A549 (cell line): ENCODE data around the gene SLC16A12. TPM values are rescaled to one million over a fixed set of nuclear protein-coding genes. Genes with fewer than 3 reads are reported as not detected.

Source experiments
- ATAC-seq, 2 experiments: fragments of 200-7000 bp in 1 of 2; fragments of >200 bp in 1 of 2; cut with Nextera tagmentation in 1 of 2; cut with Tn5 transposase in 1 of 2; 3 replicates each; pipeline versions ENCODE4 v1.8.0 to v1.9.1; 2018 to 2020; ENCODE audit warnings: mild to moderate bottlenecking in 1 of 2, moderate library complexity in 1 of 2
- CTCF ChIA-PET: fragments of 300-600 bp; sonication (Branson Sonifier 250); formaldehyde crosslinking; extraction: SDS; loops from one replicate; lab custom pipeline; 2021; ENCODE audit warnings: antibody characterized with exemption, inconsistent platforms; lab: Yijun Ruan, JAX
- POLR2A ChIA-PET: fragments of 350-600 bp; formaldehyde crosslinking; extraction: SDS; loops from one replicate; lab custom pipeline; 2021; ENCODE audit warnings: antibody characterized with exemption, inconsistent platforms; lab: Yijun Ruan, JAX
- DNase-seq, 2 experiments: peaks; one replicate each; pipeline versions ENCODE4 v3.0.0 to v3.0.0-alpha.2; 2011 to 2016; ENCODE audit warnings: low read depth in 1 of 2, low spot score in 1 of 2
- FAIRE-seq: peaks from 2 replicates; lab custom pipeline; 2011; peaks lifted over from hg19 to GRCh38; lab: Jason Lieb, UNC
- H3K27ac ChIP-seq, 2 experiments: fragments of >200 bp; sonication (Bioruptor Twin); formaldehyde crosslinking; 3 replicates each; pipeline ENCODE4 v1.5.1; 2016 to 2017
- H3K4me1 ChIP-seq: fragments of >200 bp; sonication (Bioruptor Twin); formaldehyde crosslinking; 3 replicates; pipeline ENCODE4 v1.6.1; 2016
- H3K4me2 ChIP-seq: fragments of >200 bp; sonication (Bioruptor Twin); formaldehyde crosslinking; 3 replicates; pipeline ENCODE4 v1.6.1; 2016
- H3K4me3 ChIP-seq: fragments of >200 bp; sonication (Bioruptor Twin); formaldehyde crosslinking; 3 replicates; pipeline ENCODE4 v1.5.1; 2016
- H3K9me3 ChIP-seq: fragments of >200 bp; sonication (Bioruptor Twin); formaldehyde crosslinking; 3 replicates; pipeline ENCODE4 v1.6.1; 2016
- BCL3 ChIP-seq: fragments of >200 bp; sonication (Bioruptor Twin); formaldehyde crosslinking; IDR thresholded peaks from 3 replicates; pipeline ENCODE4 v1.6.1; 2016
- BHLHE40 ChIP-seq: IDR thresholded peaks from 2 replicates; pipeline ENCODE4 v1.6.1; 2012; ENCODE audit warnings: low read depth, low read length, inconsistent platforms
- CBX2 ChIP-seq: fragments of 200-600 bp; sonication (generic); IDR thresholded peaks from 2 replicates; pipeline ENCODE4 v1.6.1; 2016; ENCODE audit warnings: low read depth, mild to moderate bottlenecking, borderline replicate concordance
- CBX8 ChIP-seq: fragments of 200-600 bp; sonication (generic); IDR thresholded peaks from 2 replicates; pipeline ENCODE4 v1.6.1; 2016
- CTCF ChIP-seq: fragments of >200 bp; sonication (Bioruptor Twin); formaldehyde crosslinking; IDR thresholded peaks from 3 replicates; pipeline ENCODE4 v1.5.1; 2016
- FOSB ChIP-seq: fragments of 250-450 bp; sonication (Bioruptor Pico); IDR thresholded peaks from 2 replicates; pipeline ENCODE4 v1.5.0; 2020; ENCODE audit warnings: mild to moderate bottlenecking, moderate library complexity
- HDAC2 ChIP-seq: fragments of 200-600 bp; sonication (generic); IDR thresholded peaks from 2 replicates; pipeline ENCODE4 v1.6.1; 2016
- HOXA7 ChIP-seq: fragments of 250-450 bp; sonication (Bioruptor Pico); IDR thresholded peaks from 2 replicates; pipeline ENCODE4 v1.5.0; 2020; ENCODE audit warnings: mild to moderate bottlenecking, moderate library complexity
- JUN ChIP-seq, 2 experiments: fragments of >200 bp; sonication (Bioruptor Twin); formaldehyde crosslinking; IDR thresholded peaks; 2 replicates in 1 of 2; 3 replicates in 1 of 2; pipeline ENCODE4 v1.6.1; 2016 to 2017
- JUNB ChIP-seq: fragments of >200 bp; sonication (Bioruptor Twin); formaldehyde crosslinking; IDR thresholded peaks from 2 replicates; pipeline ENCODE4 v1.6.1; 2016
- KDM1A ChIP-seq: fragments of 200-600 bp; sonication (generic); IDR thresholded peaks from 2 replicates; pipeline ENCODE4 v1.6.1; 2016; ENCODE audit warnings: low read depth, mild to moderate bottlenecking
- KDM5A ChIP-seq: fragments of 200-600 bp; sonication (generic); IDR thresholded peaks from 2 replicates; pipeline ENCODE4 v1.6.1; 2016; ENCODE audit warnings: antibody characterized with exemption, mild to moderate bottlenecking
- MAFK ChIP-seq: fragments of 450-650 bp; IDR thresholded peaks from 2 replicates; pipeline ENCODE4 v1.6.1; 2014; ENCODE audit not compliant: partially characterized antibody
- NPAS2 ChIP-seq: fragments of 250-450 bp; sonication (Bioruptor Pico); IDR thresholded peaks from 2 replicates; pipeline ENCODE4 v1.8.0; 2022; ENCODE audit warnings: mild to moderate bottlenecking, moderate library complexity, borderline replicate concordance
- POLR2A ChIP-seq: IDR thresholded peaks from 2 replicates; pipeline ENCODE4 v1.6.1; 2012; ENCODE audit warnings: mild to moderate bottlenecking, low read length
- POLR2AphosphoS2 ChIP-seq: conservative IDR thresholded peaks from 2 replicates; pipeline ENCODE4 v1.6.1; 2012; ENCODE audit warnings: low read length, improper control_type of control experiment, inconsistent platforms
- RARB ChIP-seq: fragments of 250-450 bp; sonication (Bioruptor Pico); IDR thresholded peaks from 2 replicates; pipeline ENCODE4 v1.8.0; 2021; ENCODE audit warnings: mild to moderate bottlenecking, moderate library complexity
- RCOR1 ChIP-seq: fragments of 150-350 bp; IDR thresholded peaks from 2 replicates; pipeline ENCODE4 v1.6.1; 2014; ENCODE audit warnings: antibody characterized with exemption, low read length, low read depth
- RNF2 ChIP-seq: fragments of 200-600 bp; sonication (generic); IDR thresholded peaks from 2 replicates; pipeline ENCODE4 v1.6.1; 2016; ENCODE audit warnings: low read depth, mild to moderate bottlenecking, antibody characterized with exemption, moderate library complexity, borderline replicate concordance
- SMC3 ChIP-seq: fragments of >200 bp; sonication (Bioruptor Twin); formaldehyde crosslinking; IDR thresholded peaks from 3 replicates; pipeline ENCODE4 v1.6.1; 2018; ENCODE audit warnings: inconsistent platforms
- SREBF2 ChIP-seq: fragments of 450-650 bp; IDR thresholded peaks from 2 replicates; pipeline ENCODE4 v1.6.1; 2014; ENCODE audit warnings: mild to moderate bottlenecking, moderate library complexity
- TFCP2L1 ChIP-seq: fragments of 250-450 bp; sonication (Bioruptor Pico); IDR thresholded peaks from 2 replicates; pipeline ENCODE4 v1.5.0; 2021; ENCODE audit warnings: mild to moderate bottlenecking
- TP53 ChIP-seq: fragments of 250-450 bp; sonication (Bioruptor Pico); IDR thresholded peaks from 2 replicates; pipeline ENCODE4 v1.5.0; 2021; ENCODE audit warnings: mild to moderate bottlenecking, moderate library complexity
- USF2 ChIP-seq: fragments of 450-650 bp; IDR thresholded peaks from 2 replicates; pipeline ENCODE4 v1.6.1; 2014; ENCODE audit warnings: antibody characterized with exemption
- ZFP36 ChIP-seq: fragments of 450-650 bp; IDR thresholded peaks from 2 replicates; pipeline ENCODE4 v1.6.1; 2014; ENCODE audit warnings: borderline replicate concordance; ENCODE audit not compliant: partially characterized antibody
- ZNF302 ChIP-seq: fragments of 250-450 bp; sonication (Bioruptor Pico); IDR thresholded peaks from 2 replicates; pipeline ENCODE4 v1.9.0; 2021; ENCODE audit warnings: inconsistent platforms, mild to moderate bottlenecking, moderate library complexity
- WGBS: methylation state at CpG from one replicate; pipeline ENCODE4 v1.1.6; 2017; ENCODE audit errors: missing lambda C conversion rate; 5-methylcytosine and 5-hydroxymethylcytosine counted together
- polyA plus RNA-seq, 4 experiments: library from polyadenylated mRNA; depleted of rRNA in 3 of 4; stranded (reverse); fragments of >200 nt; fragmentation: RNase III in 1 of 4; extraction: RNeasy Plus Mini Kit Qiagen cat#74134 plus additional on column Dnase treatment in 1 of 4; gene quantifications; 2 replicates in 3 of 4; 3 replicates in 1 of 4; pipeline ENCODE4 v1.2.3, GENCODE V29; 2011 to 2017

Gene SLC16A12
- polyA plus RNA-seq, 2 of the 4 experiments (the other 2 are of a cell fraction): 0.14 to 0.19 TPM

GRCh38 chr10:89575031-89575430 is 39.6 kb upstream of the SLC16A12 start:
- ATAC-seq: no peak
- H3K4me3 ChIP-seq: no peak overlapping the region
- TF ChIP-seq SREBF2: no peak
- TF ChIP-seq NPAS2: no peak
- TF ChIP-seq JUNB: no peak
- no peak for TF ChIP-seq KDM1A
- TF ChIP-seq HDAC2: no peak
- TF ChIP-seq, all 56 proteins: peak for 0
- ChIA-PET POLR2A (no interaction called here), CTCF (interaction anchor here (1.0 kb wide), 1 partner anchor 10 kb away, joined by 4 read pairs; no protein-coding TSS in a partner anchor)
- no peaks in the 10 kb centered on the region for H3K9me3 ChIP-seq
- DNase-seq (no peak), FAIRE-seq (peak; percentile 7)
- H3K4me1 ChIP-seq: peaks cover 11% of the 10 kb centered on the region; the same call in 1 of the 3 replicates
- peak overlapping the region; percentile 17; the same call in 1 of the 3 replicates for H3K4me2 ChIP-seq
- H3K27ac ChIP-seq: no peak overlapping the region

- FAIRE-seq (no peak), ATAC-seq (no peak), DNase-seq (no peak)
- Histone ChIP-seq H3K4me1 (peaks cover 11% of the 10 kb centered on the region; the same call in 1 of the 3 replicates), H3K9me3 (no peaks in the 10 kb centered on the region), H3K4me3 (no peak overlapping the region), H3K27ac (no peak overlapping the region), H3K4me2 (no peak overlapping the region)
- ChIA-PET POLR2A (no interaction called here), CTCF (interaction anchor here (1.0 to 1.2 kb wide), 2 partner anchors 10 to 108 kb away, joined by 3 to 4 read pairs; no protein-coding TSS in a partner anchor)
- WGBS: 59% methylated on average over 1 of the region's 1 CpG
- TF ChIP-seq MAFK (no peak), SREBF2 (no peak), BHLHE40 (no peak), RARB (no peak), KDM1A (no peak), CBX8 (no peak), RNF2 (no peak), CBX2 (no peak), HOXA7 (no peak), ZFP36 (no peak), SMC3 (no peak), JUNB (no peak), TFCP2L1 (CRISPR knock-in tag) (no peak)
Observed at GRCh38 chr10:89574368-89574767, 39.0 kb upstream of the SLC16A12 start.

- DNase-seq: no peak
- H3K4me3 ChIP-seq: no peak overlapping the region
- no peak overlapping the region for H3K4me2 ChIP-seq
- 53% methylated on average over 3 of the region's 3 CpGs for WGBS
- H3K4me1 ChIP-seq: no peaks in the 10 kb centered on the region
- no peak overlapping the region for H3K27ac ChIP-seq
- FAIRE-seq: no peak
- ChIA-PET POLR2A (no interaction called here), CTCF (interaction anchor here (1.3 to 3.0 kb wide), 3 partner anchors 101 to 141 kb away, joined by 3 to 16 read pairs (median 10); no protein-coding TSS in a partner anchor)
- no peaks in the 10 kb centered on the region for H3K9me3 ChIP-seq
- ATAC-seq: no peak
- no peak for TF ChIP-seq JUNB
- no peak for TF ChIP-seq CTCF
- no peak for TF ChIP-seq FOSB (CRISPR knock-in tag)
- no peak for TF ChIP-seq POLR2AphosphoS2
Observed at GRCh38 chr10:89567576-89568245, 32.3 kb upstream of the SLC16A12 start.

- CTCF ChIA-PET: interaction anchor here (2.4 to 3.0 kb wide), 2 partner anchors 101 to 141 kb away, joined by 10 to 16 read pairs; no protein-coding TSS in a partner anchor
- H3K9me3 ChIP-seq: no peaks in the 10 kb centered on the region
- WGBS: 64% methylated on average over 3 of the region's 3 CpGs
- H3K27ac ChIP-seq: no peak overlapping the region
- ATAC-seq (no peak), FAIRE-seq (no peak), DNase-seq (no peak)
- POLR2A ChIA-PET: no interaction called here
- no peak for TF ChIP-seq RCOR1
- no peak for TF ChIP-seq BCL3
- TF ChIP-seq POLR2A: no peak
- TF ChIP-seq JUN (IDR thresholded peaks at IDR 0.05): no peak
- no peak for TF ChIP-seq USF2
- TF ChIP-seq TFCP2L1 (CRISPR knock-in tag): no peak
- no peak for TF ChIP-seq ZNF302 (CRISPR knock-in tag)
- no peak for TF ChIP-seq TP53 (CRISPR knock-in tag)
- no peak for TF ChIP-seq KDM5A
- H3K4me3 ChIP-seq: no peak overlapping the region
- H3K4me1 ChIP-seq: no peaks in the 10 kb centered on the region
- H3K4me2 ChIP-seq: no peak overlapping the region
Observed at GRCh38 chr10:89566992-89567391, 31.6 kb upstream of the SLC16A12 start.
